K562 (cell line): ENCODE data around the gene ARMH1. TPM values are rescaled to one million over a fixed set of nuclear protein-coding genes. Genes with fewer than 3 reads are reported as not detected.

Experiments
- CBX2 ChIP-seq: fragments of 200-600 bp; sonication (generic); IDR thresholded peaks from one replicate; pipeline ENCODE4 v1.6.1; 2012; ENCODE audit warnings: mild to moderate bottlenecking, low read length, inconsistent platforms; ENCODE audit not compliant: insufficient read depth, poor library complexity, severe bottlenecking
- CLOCK ChIP-seq: fragments of 250-450 bp; sonication (Bioruptor Pico); IDR thresholded peaks from 2 replicates; pipeline ENCODE4 v1.4.0; 2020; ENCODE audit warnings: mild to moderate bottlenecking, moderate library complexity, borderline replicate concordance
- CREM ChIP-seq: IDR thresholded peaks from 2 replicates; pipeline ENCODE4 v1.6.1; 2014; ENCODE audit warnings: antibody characterized with exemption, low read depth
- CSDE1 ChIP-seq, 2 experiments: fragments of 450-650 bp; IDR thresholded peaks; 2 replicates each; pipeline ENCODE4 v1.6.1; 2016; ENCODE audit warnings: mild to moderate bottlenecking in 1 of 2
- E2F5 ChIP-seq: sonication (generic); formaldehyde crosslinking; IDR thresholded peaks from 2 replicates; pipeline ENCODE4 v1.8.0; 2022; ENCODE audit warnings: mild to moderate bottlenecking, missing genetic modification reagents
- ELF2 ChIP-seq: fragments of 250-450 bp; sonication (Bioruptor Pico); IDR thresholded peaks from 2 replicates; pipeline ENCODE4 v1.5.0; 2021; ENCODE audit warnings: mild to moderate bottlenecking
- ESRRA ChIP-seq: fragments of 450-650 bp; IDR thresholded peaks from 2 replicates; pipeline ENCODE4 v1.6.1; 2014; ENCODE audit warnings: low read depth, mild to moderate bottlenecking, moderate library complexity, borderline replicate concordance
- FOXJ3 ChIP-seq: sonication (generic); formaldehyde crosslinking; IDR thresholded peaks from 2 replicates; pipeline ENCODE4 v1.4.0; 2020; ENCODE audit warnings: mild to moderate bottlenecking, missing genetic modification reagents
- GTF2E2 ChIP-seq: fragments of 200-800 bp; sonication (Bioruptor generic); IDR thresholded peaks from 2 replicates; pipeline ENCODE4 v1.6.1; 2016; ENCODE audit warnings: missing genetic modification characterization, missing compliant biosample characterization
- HDAC2 ChIP-seq: fragments of 450-650 bp; IDR thresholded peaks from 2 replicates; pipeline ENCODE4 v1.6.1; 2016; ENCODE audit warnings: mild to moderate bottlenecking
- HES1 ChIP-seq: fragments of 450-650 bp; IDR thresholded peaks from 2 replicates; pipeline ENCODE4 v1.6.1; 2016; ENCODE audit warnings: low read depth, mild to moderate bottlenecking, moderate library complexity
- HIVEP1 ChIP-seq: fragments of 250-450 bp; sonication (Bioruptor Pico); IDR thresholded peaks from 2 replicates; pipeline ENCODE4 v1.4.0; 2020; ENCODE audit warnings: mild to moderate bottlenecking
- HNRNPL ChIP-seq: fragments of 200-400 bp; formaldehyde crosslinking; IDR thresholded peaks from 2 replicates; pipeline ENCODE4 v1.6.1; 2017; ENCODE audit warnings: low read depth, mild to moderate bottlenecking, low read length
- ILF3 ChIP-seq: fragments of 450-650 bp; IDR thresholded peaks from 2 replicates; pipeline ENCODE4 v1.6.1; 2018; ENCODE audit warnings: antibody characterized with exemption, mild to moderate bottlenecking, moderate library complexity, borderline replicate concordance
- KDM1A ChIP-seq, 2 experiments: fragments of 450-650 bp; IDR thresholded peaks; 2 replicates each; pipeline ENCODE4 v1.6.1; 2016; ENCODE audit warnings: mild to moderate bottlenecking in 2 of 2
- MTA1 ChIP-seq: fragments of 450-650 bp; IDR thresholded peaks from 2 replicates; pipeline ENCODE4 v1.6.1; 2017; ENCODE audit warnings: borderline replicate concordance
- POLR3A ChIP-seq: IDR thresholded peaks from 2 replicates; pipeline ENCODE4 v1.6.1; 2011; ENCODE audit warnings: borderline replicate concordance, mild to moderate bottlenecking, moderate library complexity; ENCODE audit not compliant: insufficient read length, insufficient read depth; ENCODE audit errors: extremely low read depth
- RB1 ChIP-seq: fragments of 450-650 bp; IDR thresholded peaks from 2 replicates; pipeline ENCODE4 v1.6.1; 2017; ENCODE audit warnings: low read depth, mild to moderate bottlenecking
- SMC3 ChIP-seq: conservative IDR thresholded peaks from 2 replicates; pipeline ENCODE4 v1.6.1; 2011; ENCODE audit warnings: low read depth, low read length, improper control_type of control experiment; ENCODE audit not compliant: insufficient read depth
- TRIM24 ChIP-seq, 2 experiments: fragments of 450-650 bp; IDR thresholded peaks; 2 replicates each; pipeline ENCODE4 v1.6.1; 2016
- ZNF280B ChIP-seq: fragments of 250-450 bp; sonication (Bioruptor Pico); IDR thresholded peaks from 2 replicates; pipeline ENCODE4 v1.5.1; 2021; ENCODE audit warnings: mild to moderate bottlenecking
- ZNF395 ChIP-seq: fragments of 200-800 bp; sonication (Bioruptor generic); IDR thresholded peaks from 2 replicates; pipeline ENCODE4 v1.6.1; 2017; ENCODE audit warnings: missing genetic modification characterization, missing compliant biosample characterization
- ZNF695 ChIP-seq: fragments of 450-650 bp; formaldehyde crosslinking; IDR thresholded peaks from 2 replicates; pipeline ENCODE4 v1.4.0; 2020; ENCODE audit warnings: mild to moderate bottlenecking, moderate library complexity
- polyA plus RNA-seq, 8 experiments: library from polyadenylated mRNA; depleted of rRNA in 4 of 8; stranded (reverse) in 5 of 8; unstranded in 3 of 8; fragments of >200 nt; fragmentation: Nextera tagmentation in 2 of 8; fragmentation: Illumina TruSeq in 1 of 8; extraction: Ambion mirVana in 2 of 8; extraction: Trizol in 1 of 8; gene quantifications; 2 replicates each; pipeline versions ENCODE4 v1.2.1 to v1.2.3, GENCODE V29; 2011 to 2014; ENCODE audit warnings: inconsistent platforms in 1 of 8, missing spikeins in 1 of 8
- total RNA-seq, 7 experiments: library from RNA; depleted of rRNA in 6 of 7; stranded (reverse); fragments of >200 nt in 6 of 7; fragmentation: Illumina TruSeq in 2 of 7; extraction: Trizol in 2 of 7; gene quantifications; 2 replicates each; pipeline versions ENCODE4 v1.2.1 to v1.2.3, GENCODE V29; 2011 to 2021; ENCODE audit warnings: low replicate concordance in 1 of 7

ARMH1 gene
- total and polyA plus RNA-seq, 9 of the 15 experiments (the other 6 are each of a cell fraction or from before 2014, with no cell fraction given), result 0.41 TPM; not detected in 8

GRCh38 chr1:44655609-44656008, 18.9 kb upstream of the ARMH1 start (continued):
- TF ChIP-seq ZNF695 (CRISPR knock-in tag) (no peak), ESRRA (no peak), ZNF395 (CRISPR knock-in tag) (no peak), GTF2E2 (tag) (no peak), POLR3A (no peak), ILF3 (no peak), E2F5 (no peak), ELF2 (CRISPR knock-in tag) (no peak), CLOCK (CRISPR knock-in tag) (no peak), MTA1 (no peak), ZNF280B (CRISPR knock-in tag) (no peak), FOXJ3 (CRISPR knock-in tag) (no peak), HIVEP1 (no peak), HDAC2 (no peak), HNRNPL (no peak), CSDE1 (IDR thresholded peaks at IDR 0.05) (no peak), HES1 (no peak), KDM1A (IDR thresholded peaks at IDR 0.05) (no peak), CREM (0 out of 2 replicates have a peak, but pooled peaks have one; percentile 27), CBX2 (no peak), SMC3 (peak; percentile 46; the same call in 1 of the 2 replicates), RB1 (peak; percentile 27; the same call in 1 of the 2 replicates), TRIM24 (IDR thresholded peaks at IDR 0.05) (no peak)
